Measurements from ENCODE around the gene KCTD11.

KCTD11 gene

GRCh38 chr17:7314719-7315569 is 37.0 kb upstream of the KCTD11 start, which contains the start of gene GPS2:
TSS of gene GPS2 (minus strand) at chr17:7315360. CDS start at chr17:7315052, 308 bp downstream.
- Mint-ChIP-seq H3K4me1 (peaks cover 37% of the 10 kb centered on the region), H3K9me3 (no peaks in the 10 kb centered on the region), H3K36me3 (peaks cover 36% of the 10 kb centered on the region), H3K27me3 (no peaks in the 10 kb centered on the region), H3K27ac (peak within 1 kb of the TSS; percentile 98), H3K4me3 (peak within 1 kb of the TSS; percentile 98)
- ATAC-seq (ENCODE audit: low read depth), result peak; percentile 92
- DNase-seq (ENCODE audit: low spot score in 2 of 2), result peak; percentile 87 to 96

- Mint-ChIP-seq H3K36me3 (peaks cover 28% of the 10 kb centered on the region), H3K4me1 (peaks cover 29% of the 10 kb centered on the region), H3K4me3 (peak overlapping the region; percentile 98), H3K27me3 (no peaks in the 10 kb centered on the region), H3K9me3 (no peaks in the 10 kb centered on the region), H3K27ac (peak overlapping the region; percentile 98)
- DNase-seq (ENCODE audit: low spot score in 2 of 2) (no peak), ATAC-seq (ENCODE audit: low read depth) (no peak)
Observed at GRCh38 chr17:7315570-7316235, 36.3 kb upstream of the KCTD11 start.

GRCh38 chr17:7317161-7317803 is 34.7 kb upstream of the KCTD11 start:
- H3K27ac Mint-ChIP-seq, result no peak overlapping the region
- no peaks in the 10 kb centered on the region for H3K27me3 Mint-ChIP-seq
- no peaks in the 10 kb centered on the region for H3K9me3 Mint-ChIP-seq
- H3K4me3 Mint-ChIP-seq, result no peak overlapping the region
- H3K36me3 Mint-ChIP-seq, result peaks cover 26% of the 10 kb centered on the region
- ATAC-seq (ENCODE audit: low read depth), result no peak
- H3K4me1 Mint-ChIP-seq, result peaks cover 19% of the 10 kb centered on the region
- no peak for DNase-seq (ENCODE audit: low spot score in 2 of 2)

- H3K36me3 Mint-ChIP-seq, result peaks cover 16% of the 10 kb centered on the region
- DNase-seq (ENCODE audit: low spot score in 2 of 2) (no peak), ATAC-seq (ENCODE audit: low read depth) (no peak)
- H3K4me3 Mint-ChIP-seq, result no peak overlapping the region
- H3K27ac Mint-ChIP-seq, result no peak overlapping the region
- H3K4me1 Mint-ChIP-seq, result peaks cover 12% of the 10 kb centered on the region
- no peaks in the 10 kb centered on the region for H3K9me3 Mint-ChIP-seq
- H3K27me3 Mint-ChIP-seq, result no peaks in the 10 kb centered on the region
Observed at GRCh38 chr17:7318121-7318860, 33.7 kb upstream of the KCTD11 start.

- Mint-ChIP-seq H3K4me1 (peaks cover 3% of the 10 kb centered on the region), H3K9me3 (no peaks in the 10 kb centered on the region), H3K4me3 (no peak overlapping the region), H3K27ac (no peak overlapping the region), H3K27me3 (no peaks in the 10 kb centered on the region), H3K36me3 (peaks cover 13% of the 10 kb centered on the region)
- ATAC-seq (ENCODE audit: low read depth) (no peak), DNase-seq (ENCODE audit: low spot score in 2 of 2) (no peak)
Observed at GRCh38 chr17:7321466-7321865, 30.5 kb upstream of the KCTD11 start.

- no peak for DNase-seq (ENCODE audit: low spot score in 2 of 2)
- peaks cover 7% of the 10 kb centered on the region for H3K4me1 Mint-ChIP-seq
- no peak for ATAC-seq (ENCODE audit: low read depth)
- H3K27me3 Mint-ChIP-seq, result no peaks in the 10 kb centered on the region
- peaks cover 13% of the 10 kb centered on the region for H3K36me3 Mint-ChIP-seq
- H3K27ac Mint-ChIP-seq, result no peak overlapping the region
- H3K4me3 Mint-ChIP-seq, result no peak overlapping the region
- H3K9me3 Mint-ChIP-seq, result no peaks in the 10 kb centered on the region
Observed at GRCh38 chr17:7322520-7323194, 29.3 kb upstream of the KCTD11 start.

GRCh38 chr17:7323731-7324437 is 28.1 kb upstream of the KCTD11 start:
- no peak overlapping the region for H3K4me3 Mint-ChIP-seq
- peaks cover 12% of the 10 kb centered on the region for H3K36me3 Mint-ChIP-seq
- peaks cover 17% of the 10 kb centered on the region for H3K4me1 Mint-ChIP-seq
- no peaks in the 10 kb centered on the region for H3K9me3 Mint-ChIP-seq
- ATAC-seq (ENCODE audit: low read depth) (peak; percentile 53), DNase-seq (ENCODE audit: low spot score in 2 of 2) (peak; percentile 70 to 80)
- H3K27me3 Mint-ChIP-seq, result no peaks in the 10 kb centered on the region
- H3K27ac Mint-ChIP-seq, result no peak overlapping the region

GRCh38 chr17:7324438-7324779 is 27.6 kb upstream of the KCTD11 start:
- Mint-ChIP-seq H3K4me3 (no peak overlapping the region), H3K36me3 (peaks cover 12% of the 10 kb centered on the region), H3K27me3 (no peaks in the 10 kb centered on the region), H3K4me1 (peaks cover 17% of the 10 kb centered on the region), H3K27ac (no peak overlapping the region), H3K9me3 (no peaks in the 10 kb centered on the region)
- ATAC-seq (ENCODE audit: low read depth), result no peak
- DNase-seq (ENCODE audit: low spot score in 2 of 2), result no peak

- Mint-ChIP-seq H3K27ac (no peak overlapping the region), H3K4me1 (peaks cover 17% of the 10 kb centered on the region), H3K36me3 (peaks cover 12% of the 10 kb centered on the region), H3K4me3 (no peak overlapping the region), H3K27me3 (no peaks in the 10 kb centered on the region), H3K9me3 (no peaks in the 10 kb centered on the region)
- DNase-seq (ENCODE audit: low spot score in 2 of 2) (no peak), ATAC-seq (ENCODE audit: low read depth) (no peak)
Observed at GRCh38 chr17:7325031-7325528, 26.9 kb upstream of the KCTD11 start.

- no peak for ATAC-seq (ENCODE audit: low read depth)
- H3K27me3 Mint-ChIP-seq, result no peaks in the 10 kb centered on the region
- peaks cover 9% of the 10 kb centered on the region for H3K36me3 Mint-ChIP-seq
- H3K9me3 Mint-ChIP-seq, result no peaks in the 10 kb centered on the region
- H3K4me1 Mint-ChIP-seq, result peaks cover 17% of the 10 kb centered on the region
- no peak overlapping the region for H3K27ac Mint-ChIP-seq
- H3K4me3 Mint-ChIP-seq, result no peak overlapping the region
- no peak for DNase-seq (ENCODE audit: low spot score in 2 of 2)
Observed at GRCh38 chr17:7326186-7326585, 25.8 kb upstream of the KCTD11 start.

- Mint-ChIP-seq H3K9me3 (no peaks in the 10 kb centered on the region), H3K4me1 (peaks cover 17% of the 10 kb centered on the region), H3K27me3 (no peaks in the 10 kb centered on the region), H3K36me3 (peaks cover 3% of the 10 kb centered on the region), H3K27ac (no peak overlapping the region), H3K4me3 (no peak overlapping the region)
- DNase-seq (ENCODE audit: low spot score in 2 of 2), result no peak
- no peak for ATAC-seq (ENCODE audit: low read depth)
Observed at GRCh38 chr17:7327056-7327455, 24.9 kb upstream of the KCTD11 start.

GRCh38 chr17:7327501-7327900 is 24.5 kb upstream of the KCTD11 start:
- ATAC-seq (ENCODE audit: low read depth) (no peak), DNase-seq (ENCODE audit: low spot score in 2 of 2) (no peak)
- H3K4me1 Mint-ChIP-seq, result peaks cover 22% of the 10 kb centered on the region
- H3K27me3 Mint-ChIP-seq, result no peaks in the 10 kb centered on the region
- peaks cover 3% of the 10 kb centered on the region for H3K36me3 Mint-ChIP-seq
- no peak overlapping the region for H3K4me3 Mint-ChIP-seq
- H3K27ac Mint-ChIP-seq, result no peak overlapping the region
- no peaks in the 10 kb centered on the region for H3K9me3 Mint-ChIP-seq

- H3K27ac Mint-ChIP-seq, result peak overlapping the region; percentile 90
- H3K9me3 Mint-ChIP-seq, result no peaks in the 10 kb centered on the region
- peaks cover 3% of the 10 kb centered on the region for H3K36me3 Mint-ChIP-seq
- ATAC-seq (ENCODE audit: low read depth) (no peak), DNase-seq (ENCODE audit: low spot score in 2 of 2) (no peak)
- peaks cover 25% of the 10 kb centered on the region for H3K4me1 Mint-ChIP-seq
- H3K4me3 Mint-ChIP-seq, result peak overlapping the region; percentile 41
- H3K27me3 Mint-ChIP-seq, result no peaks in the 10 kb centered on the region
Observed at GRCh38 chr17:7328009-7328408, 24.0 kb upstream of the KCTD11 start.
